Measurements from ENCODE around the gene ME1.
"Not testable (repeated sequence)": the region's sequence is repeated elsewhere in the genome, so short reads cannot be mapped to it uniquely, and the experiment has no call there.

ME1 gene

DNA sequence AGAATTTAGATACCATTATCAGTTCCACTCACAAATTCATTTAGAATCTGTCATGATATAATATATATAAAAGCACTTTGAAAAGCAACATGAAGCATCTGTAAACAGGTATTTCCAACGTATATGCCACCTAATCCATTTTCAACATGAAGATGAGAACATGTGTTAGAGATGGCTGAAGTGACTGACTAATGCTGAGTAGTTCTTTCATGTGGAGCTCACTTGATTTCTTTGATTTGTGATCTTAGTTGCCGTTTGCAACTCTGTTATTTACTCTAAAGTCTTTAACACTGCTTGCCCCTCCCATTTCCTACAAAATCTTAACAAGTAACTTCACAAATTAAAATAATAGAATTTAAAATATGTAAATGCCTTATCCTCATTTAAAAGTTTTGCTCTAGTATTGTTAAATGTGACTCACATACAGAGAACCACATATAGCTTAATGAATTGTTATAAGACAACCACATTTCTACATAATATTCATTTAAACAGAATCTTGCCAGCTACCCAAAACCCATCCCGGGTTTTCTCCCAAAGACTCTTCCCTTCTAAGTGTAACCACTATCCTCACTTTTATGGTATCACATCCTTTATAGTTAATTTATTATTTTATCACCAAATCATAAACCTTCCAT, 78.3 kb downstream of the ME1 start:
- no peak for DNase-seq

DNA sequence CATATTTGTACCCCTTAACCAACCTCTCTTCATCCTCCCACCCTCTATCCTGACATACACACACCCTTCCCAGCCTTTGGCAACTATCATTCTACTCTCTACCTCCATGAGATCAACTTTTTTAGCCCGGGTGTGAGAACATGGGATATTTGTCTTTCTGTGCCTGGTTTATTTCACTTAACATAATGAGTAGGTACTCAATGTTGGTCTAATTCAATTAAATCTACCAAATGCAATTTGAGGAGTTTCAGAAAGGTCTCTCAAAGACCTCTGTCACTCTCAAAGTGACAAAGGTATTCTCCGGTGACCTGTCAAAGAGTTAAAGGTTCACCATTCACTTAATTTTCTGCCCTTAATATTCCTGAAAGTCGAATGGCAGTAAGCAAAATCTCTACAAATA, 87.7 kb downstream of the ME1 start:
- no peak for DNase-seq

DNA sequence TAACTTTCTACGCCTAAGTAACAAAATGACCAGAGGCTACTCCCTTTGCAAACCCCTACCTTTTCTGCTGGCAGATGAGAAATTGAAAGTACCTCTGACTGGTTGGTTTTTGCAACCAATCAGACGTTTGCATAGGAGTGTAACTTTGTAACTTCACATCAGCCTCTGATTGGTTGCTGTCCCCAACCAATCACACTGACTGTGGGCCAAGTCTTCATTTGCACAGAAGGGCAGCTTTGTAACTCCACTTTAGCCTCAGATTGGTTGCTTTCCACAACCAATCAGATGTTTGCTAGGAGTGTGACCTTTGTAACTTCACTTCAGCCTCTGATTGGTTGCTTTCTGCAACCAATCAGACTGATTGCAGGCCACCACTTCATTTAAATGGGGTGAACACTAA, 89.1 kb downstream of the ME1 start:
- no peak for DNase-seq

DNA sequence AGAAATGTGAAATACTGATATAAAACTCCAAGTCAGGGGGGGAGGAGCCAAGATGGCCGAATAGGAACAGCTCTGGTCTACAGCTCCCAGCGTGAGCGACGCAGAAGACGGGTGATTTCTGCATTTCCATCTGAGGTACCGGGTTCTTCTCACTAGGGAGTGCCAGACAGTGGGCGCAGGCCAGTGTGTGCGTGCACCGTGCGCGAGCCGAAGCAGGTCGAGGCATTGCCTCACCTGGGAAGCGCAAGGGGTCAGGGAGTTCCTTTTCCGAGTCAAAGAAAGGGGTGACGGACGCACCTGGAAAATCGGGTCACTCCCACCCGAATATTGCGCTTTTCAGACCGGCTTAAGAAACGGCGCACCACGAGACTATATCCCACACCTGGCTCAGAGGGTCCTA, 96.9 kb downstream of the ME1 start:
- not testable (repeated sequence) for DNase-seq

DNA sequence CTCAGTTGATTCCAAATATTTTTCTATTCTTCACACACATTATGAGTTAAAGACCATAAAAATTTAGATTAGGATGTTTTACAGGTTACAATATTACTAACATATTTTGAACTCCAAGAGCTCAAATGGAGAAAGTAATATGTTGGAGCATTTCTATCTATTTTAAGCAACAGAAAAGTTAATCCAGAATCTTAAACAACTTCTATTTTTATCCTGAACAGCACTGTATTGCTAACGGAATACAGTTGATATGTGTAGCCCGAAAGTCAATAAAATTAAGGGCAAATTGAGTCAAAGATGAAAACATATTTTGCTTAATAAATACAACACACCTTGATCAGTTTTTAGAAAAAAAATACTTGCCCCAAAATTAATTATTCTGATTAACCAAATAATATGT, 97.4 kb downstream of the ME1 start:
- DNase-seq: no peak

DNA sequence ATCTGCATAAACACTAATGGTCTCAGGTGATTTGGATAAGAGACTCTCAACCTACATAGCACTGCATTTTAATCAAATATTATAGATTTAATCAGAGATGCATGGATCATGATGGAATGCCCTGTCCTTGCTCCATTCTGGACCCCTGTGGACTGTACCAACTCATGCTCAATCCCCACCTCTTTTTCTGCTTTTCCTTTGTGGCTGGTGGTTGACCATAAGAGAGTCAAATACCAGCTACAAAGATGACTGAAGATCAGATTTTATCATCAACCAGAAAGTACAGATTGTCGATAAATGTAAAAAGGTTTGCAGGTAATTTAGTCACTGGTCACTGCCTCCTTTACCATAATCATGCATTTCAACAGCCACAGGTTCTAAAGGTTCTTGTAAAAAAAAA, 116.2 kb downstream of the ME1 start:
- no peak for DNase-seq

DNA sequence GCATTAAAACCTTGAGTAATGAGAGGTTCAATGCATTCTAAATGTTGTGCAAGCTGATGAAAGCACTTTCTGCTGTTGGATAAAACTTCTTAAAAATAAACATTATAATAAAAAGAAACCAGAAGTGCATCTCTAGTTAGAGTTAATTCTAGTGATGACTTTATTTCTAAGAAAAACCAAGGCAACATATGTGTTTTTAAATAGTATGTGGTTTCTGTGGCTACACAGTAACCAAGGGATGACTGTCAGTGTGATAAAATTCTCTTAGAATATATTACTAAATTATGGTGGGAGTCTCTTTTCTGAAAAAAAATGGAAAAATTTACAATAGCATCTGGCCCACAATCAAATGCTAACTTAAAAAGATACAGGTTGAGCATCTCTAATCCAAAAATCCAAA, 117.0 kb downstream of the ME1 start:
- DNase-seq: no peak

DNA sequence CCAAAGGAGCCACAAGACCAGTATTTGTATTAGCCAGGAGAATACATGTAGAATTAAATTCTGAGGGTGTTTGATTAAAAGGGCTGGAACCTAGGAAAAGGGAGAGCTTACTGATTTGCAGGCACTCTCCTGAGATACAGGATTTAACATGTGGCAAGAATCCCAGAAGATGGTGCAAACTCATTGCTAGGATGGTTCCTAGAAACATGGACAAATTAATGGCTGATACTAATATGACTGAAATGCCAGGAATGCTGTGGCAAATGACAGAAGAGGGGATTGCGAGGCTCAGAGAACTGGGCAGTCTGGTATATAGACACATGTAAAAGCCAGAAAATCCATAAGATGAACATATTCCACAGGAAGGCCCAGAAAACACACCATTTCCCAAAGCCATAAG, 119.6 kb downstream of the ME1 start:
- DNase-seq: no peak

DNA sequence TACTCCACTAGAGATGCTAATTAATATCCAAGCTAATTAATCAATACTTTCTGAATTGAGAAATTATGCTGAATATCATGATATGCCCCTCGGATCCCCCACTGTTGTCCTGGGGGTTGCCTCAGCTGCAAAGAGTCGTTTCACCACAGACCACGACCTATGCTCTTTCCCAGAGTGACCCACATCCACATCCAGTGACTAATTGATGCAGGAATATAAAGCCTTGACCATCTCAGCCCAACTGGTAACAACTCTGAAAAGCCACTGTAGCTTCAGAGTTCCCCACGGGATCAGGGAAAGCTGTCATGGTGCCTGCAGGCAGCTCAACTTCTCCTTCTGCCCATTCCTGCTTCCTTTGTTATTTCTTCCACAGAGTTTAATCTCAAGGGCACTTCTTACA, 120.8 kb downstream of the ME1 start:
- no peak for DNase-seq

DNA sequence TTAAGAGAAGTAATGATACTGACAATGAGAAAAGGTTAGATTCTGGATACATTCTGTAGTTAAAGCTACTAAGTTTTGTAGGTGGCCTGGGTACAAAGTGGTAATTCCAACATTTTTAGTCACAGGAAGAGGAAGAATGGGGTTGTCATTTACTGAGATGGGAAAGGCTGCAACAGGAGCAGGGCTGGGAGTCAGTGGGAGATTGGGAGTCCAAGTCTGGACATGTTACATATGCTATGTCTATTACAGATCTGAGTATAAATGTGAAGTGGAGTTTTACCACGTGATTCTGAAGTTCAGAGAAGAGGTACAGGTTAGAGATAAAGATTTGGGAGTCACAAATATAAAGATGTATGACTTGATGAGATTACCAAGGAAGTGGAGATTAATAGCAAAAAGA, 121.5 kb downstream of the ME1 start:
- no peak for DNase-seq

DNA sequence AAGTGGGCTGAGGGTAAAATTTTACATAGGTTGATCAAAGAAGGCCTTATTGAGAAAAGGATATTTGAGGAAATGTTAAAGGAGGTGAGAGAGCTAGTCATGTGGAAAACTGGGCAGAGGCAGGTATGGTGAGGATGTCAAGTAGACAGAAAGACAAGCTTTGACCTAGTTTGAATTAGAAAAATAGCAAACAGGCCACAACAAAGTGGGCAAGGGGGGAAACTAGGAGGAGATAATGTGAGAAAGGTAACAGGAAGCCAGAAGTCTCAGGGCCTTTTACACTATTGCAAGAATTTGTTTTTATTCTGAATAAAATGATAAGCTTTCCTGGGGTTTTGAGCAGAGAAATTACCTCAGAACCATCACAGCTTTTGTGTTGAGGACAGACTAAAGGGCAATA, 122.0 kb downstream of the ME1 start:
- no peak for DNase-seq

DNA sequence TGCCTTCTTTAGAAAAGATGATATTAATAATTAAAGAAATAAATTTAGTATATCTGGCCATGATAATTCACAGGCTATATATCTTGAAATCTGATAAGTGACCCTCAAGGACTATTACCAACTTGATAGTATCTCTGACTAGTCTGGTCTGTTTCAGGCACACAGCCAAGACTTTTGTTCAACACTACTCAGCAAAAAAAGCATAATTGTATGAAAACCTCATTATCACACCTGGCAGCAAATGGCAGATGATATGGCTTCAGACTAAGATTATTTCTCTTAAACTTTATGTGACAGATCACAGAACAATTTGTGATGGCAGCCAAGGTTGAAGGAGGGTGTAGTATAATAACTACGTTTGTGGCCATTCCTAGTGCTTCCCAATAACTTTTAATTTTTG, 123.0 kb downstream of the ME1 start:
- DNase-seq: no peak

DNA sequence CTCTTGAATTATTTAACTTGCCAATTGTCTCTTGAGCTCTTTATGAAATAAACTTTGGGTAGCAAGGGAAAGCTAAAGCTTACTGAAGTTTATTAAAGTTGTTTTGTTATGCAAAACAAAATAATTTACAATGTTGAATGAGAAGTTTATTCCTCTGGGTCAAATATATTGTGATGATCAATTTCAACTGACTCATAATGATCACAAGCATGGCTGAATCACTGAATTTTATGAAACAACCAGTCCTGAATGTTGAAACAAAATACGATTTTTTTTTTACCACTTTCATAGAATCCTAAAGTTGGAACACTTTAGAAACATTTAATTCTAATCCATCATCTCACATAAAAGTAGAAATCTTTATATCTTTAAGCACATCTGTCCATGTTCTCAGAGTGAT, 127.4 kb downstream of the ME1 start:
- DNase-seq: no peak

DNA sequence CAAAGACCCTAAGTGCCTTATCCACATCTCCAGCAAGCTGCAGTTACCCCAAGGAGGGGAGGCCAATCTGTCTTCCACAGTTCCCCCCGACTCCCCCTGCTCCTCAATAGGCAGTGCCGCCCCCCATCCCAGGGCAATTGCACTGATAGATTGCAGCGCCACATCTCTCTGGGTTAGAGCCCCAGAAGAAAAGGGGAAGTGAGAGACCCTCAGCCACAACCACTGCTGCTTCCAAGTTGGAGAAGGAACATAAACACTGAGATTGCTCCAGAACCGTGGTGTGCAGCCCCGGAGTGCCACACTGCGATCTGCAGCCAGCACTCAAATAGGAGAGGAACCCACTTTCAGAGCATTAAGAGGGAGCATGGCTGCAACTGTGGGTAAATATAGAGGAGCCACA, 136.2 kb downstream of the ME1 start:
- DNase-seq: no peak

DNA sequence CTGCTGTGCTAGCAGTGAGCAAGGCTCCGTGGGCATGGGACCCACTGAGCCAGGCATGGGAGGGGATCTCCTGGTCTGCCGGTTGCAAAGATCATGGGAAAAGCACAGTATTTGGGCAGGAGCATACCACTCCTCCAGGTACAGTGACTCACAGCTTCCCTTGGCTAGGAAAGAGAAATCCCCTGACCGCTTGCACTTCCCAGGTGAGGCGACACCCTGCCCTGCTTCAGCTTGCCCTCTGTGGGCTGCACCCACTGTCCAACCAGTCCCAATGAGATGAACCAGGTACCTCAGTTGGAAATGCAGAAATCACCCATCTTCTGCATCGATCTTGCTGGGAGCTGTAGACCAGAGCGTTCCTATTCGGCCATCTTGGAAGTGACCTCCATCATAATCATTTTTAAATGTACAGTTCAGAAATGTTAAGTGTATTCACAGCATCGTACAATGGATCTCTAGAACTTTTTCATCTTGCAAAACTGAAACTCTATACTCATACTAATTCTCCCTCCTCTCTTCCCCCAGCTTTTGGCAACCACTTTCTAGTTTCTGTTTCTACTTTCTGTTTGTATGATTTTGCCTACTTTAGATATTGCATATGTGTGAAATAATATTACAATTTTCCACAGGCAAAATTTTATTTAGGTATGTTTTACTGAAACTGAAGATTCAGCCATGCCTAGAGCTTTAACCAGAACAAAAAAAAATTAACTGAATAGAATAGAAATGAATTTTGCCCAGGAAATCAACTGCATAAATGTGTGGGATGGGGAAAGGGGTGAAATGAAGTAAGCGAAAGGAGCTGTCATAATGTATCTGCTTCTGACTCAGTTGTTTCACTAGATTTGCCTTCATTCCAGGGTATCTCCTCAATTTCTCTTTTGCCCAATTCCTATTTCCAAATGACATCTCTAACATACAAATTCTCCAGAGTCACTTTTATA, 137.7 kb downstream of the ME1 start:
- no peak for DNase-seq

DNA sequence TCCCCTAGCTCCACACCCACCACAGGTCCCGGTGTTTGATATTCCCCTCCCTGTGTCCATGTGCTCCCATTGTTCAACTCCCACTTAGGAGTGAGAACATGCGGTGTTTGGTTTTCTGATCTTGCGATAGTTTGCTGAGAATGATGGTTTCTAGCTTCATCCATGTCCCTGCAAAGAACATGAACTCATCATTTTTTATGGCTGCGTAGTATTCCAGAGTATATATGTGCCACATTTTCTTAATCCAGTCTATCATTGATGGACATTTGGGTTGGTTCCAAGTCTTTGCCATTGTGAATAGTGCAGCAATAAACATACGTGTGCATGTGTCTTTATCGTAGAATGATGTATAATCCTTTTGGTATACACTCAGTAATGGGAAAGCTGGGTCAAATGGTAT, 143.6 kb downstream of the ME1 start:
- not testable (repeated sequence) for DNase-seq

DNA sequence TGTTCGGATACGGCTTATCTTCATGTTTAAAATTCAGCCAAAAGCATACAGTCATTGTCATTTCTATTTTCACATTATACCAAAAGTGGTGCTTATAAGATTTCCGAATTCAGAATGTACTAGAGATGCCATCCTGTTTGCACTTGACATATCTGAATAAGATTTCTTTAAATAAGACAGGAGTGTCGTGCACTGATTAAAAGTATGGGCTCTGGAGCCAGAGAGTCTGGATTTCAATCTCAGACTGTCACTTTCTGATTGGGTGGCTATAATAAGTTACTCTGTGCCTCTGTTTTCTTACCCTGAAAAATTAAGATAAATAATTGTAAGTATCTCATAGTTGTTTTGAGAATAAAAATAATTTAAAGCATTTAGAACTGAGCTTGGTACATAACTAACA, 144.9 kb downstream of the ME1 start:
- no peak for DNase-seq

DNA sequence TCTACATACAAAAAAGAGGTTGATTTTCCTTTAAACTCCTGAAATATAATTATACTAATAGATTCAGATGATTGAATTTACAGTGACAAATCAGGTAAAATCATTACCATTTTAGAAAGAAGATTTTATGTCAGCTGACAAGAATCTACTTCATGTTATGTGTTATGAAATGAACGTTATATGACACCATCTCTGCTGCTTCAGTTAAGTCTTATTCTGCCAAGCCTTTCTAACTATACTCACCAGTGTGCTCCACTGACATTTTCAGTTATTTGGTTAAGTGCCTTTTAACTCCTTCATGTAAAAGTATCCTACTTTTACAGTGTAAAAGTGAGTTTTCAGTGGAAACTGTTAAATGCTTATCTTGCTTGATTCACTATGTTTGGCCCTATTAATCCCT, 157.3 kb downstream of the ME1 start:
- DNase-seq: no peak

DNA sequence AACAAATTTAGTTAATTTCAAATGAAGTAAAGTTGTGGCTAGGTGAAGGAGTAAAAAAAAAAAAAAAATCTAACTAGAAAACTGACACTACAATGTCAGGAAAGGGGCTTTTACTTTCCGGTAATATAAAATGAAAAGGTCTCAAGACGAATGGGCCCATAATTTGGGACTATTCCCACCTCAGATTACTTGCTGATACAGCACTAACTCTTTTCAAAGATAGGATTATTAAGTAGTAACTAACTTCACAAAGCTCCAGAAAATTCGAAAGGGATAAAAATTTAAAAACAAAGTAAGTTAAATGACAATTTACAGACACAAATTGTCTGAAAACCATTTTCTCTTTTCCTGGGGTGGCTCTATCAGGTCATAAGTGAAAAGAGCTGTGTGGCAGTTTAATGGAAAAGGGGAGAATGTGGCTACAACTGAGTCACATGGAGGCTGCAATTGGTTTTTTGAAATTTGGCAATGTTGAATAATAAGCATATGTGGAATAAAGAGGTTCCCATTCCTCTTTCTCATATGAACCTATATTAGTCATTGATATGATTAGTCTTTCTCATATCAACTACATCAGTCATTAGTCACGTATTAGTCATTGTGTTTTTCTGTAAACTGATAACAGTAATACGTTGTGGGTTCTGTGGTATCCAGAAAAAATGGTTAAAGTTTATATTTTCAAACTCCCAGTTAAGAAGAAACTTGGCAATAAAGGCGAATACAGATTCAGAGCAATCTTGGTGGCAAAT, 159.7 kb downstream of the ME1 start:
- DNase-seq: no peak

DNA sequence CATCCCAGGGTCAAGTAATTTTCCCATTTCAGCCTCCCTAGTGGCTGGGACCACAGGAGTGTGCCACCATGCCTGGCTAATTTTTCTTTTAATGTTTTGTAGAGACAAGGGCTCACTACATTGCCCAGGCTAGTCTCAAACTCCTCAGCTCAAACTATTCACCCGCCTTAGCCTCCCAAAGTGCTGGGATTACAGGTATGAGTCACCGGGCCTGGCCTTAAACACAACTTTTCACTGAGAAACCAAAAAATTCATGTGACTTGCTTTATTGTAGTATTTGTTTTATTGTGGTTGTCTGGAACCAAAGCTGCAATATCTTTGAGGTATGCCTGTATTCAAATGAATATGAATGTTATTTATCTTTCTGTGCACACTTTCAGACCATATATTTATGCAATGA, 165.5 kb downstream of the ME1 start:
- no peak for DNase-seq

DNA sequence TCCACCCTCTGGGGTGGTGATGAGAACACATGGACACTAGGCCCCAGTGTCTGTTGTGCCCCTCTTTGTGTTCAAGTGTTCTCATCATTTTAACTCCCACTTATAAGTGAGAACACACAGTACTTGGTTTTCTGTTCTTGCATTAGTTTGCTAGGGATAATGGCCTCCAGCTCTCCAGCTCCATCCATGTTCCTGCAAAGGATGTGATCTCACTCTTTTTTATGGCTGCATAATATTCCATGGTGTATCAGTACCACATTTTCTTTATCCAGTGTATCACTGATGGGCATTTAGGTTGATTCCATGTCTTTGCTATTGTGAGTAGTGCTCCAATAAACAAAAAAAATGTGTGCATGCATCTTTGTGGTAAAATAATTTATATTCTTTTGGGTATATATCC, 170.3 kb downstream of the ME1 start:
- DNase-seq: no peak

DNA sequence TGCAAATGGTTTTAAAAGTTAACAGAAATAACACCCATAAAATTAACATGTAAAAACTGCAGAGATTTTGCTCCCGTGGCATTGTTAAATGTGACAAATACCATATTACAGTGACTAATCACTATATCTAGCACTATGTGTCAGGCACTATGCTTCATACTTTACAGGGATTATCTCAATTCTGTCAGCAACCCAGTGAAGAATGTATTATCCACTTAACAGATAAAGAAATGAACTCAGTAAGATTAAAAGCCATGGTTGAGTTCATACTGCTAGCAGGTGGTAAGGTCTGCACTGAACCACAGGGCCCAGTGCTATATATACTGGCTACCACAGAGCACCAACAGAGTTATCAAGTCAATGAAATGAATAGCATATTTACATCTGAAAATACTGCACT, 172.3 kb downstream of the ME1 start:
- DNase-seq: no peak

DNA sequence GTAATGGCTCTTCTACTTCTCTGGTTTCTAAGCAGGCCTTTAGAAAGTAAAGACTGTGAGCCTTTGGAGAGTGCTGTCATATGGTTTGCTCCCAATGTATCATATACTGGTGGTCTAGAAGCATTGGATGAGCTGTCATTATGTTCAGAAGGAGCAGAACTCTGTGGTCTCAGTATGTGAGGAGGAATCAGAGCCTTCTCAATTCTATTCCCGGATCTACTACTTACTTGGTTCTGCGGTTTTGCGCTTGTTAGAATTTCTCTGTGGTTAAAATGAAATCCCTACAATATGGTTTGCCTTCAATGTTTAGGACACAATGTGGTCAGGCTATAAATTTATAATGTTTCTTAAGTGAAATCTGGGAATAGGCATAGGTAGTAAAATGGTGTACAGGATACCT, 173.1 kb downstream of the ME1 start:
- no peak for DNase-seq

DNA sequence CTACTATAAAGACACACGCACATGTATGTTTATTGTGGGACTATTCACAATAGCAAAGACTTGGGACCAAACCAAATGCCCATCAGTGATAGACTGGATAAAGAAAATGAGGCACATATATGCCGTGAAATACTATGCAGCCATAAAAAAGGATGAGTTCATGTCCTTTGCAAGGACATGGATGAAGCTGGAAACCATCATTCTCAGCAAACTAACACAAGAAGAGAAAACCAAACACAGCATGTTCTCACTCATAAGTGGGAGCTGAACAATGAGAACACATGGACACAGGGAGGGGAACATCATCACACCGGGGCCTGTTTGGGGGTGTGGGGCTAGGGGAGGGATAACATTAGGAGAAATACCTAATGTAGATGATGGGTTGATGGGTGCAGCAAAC, 174.1 kb downstream of the ME1 start:
- DNase-seq: not testable (repeated sequence)
